SK-N-MC (cell line): Measurements from ENCODE around the gene TFAP2E.
A peak's percentile ranks its signal among the peaks of the same experiment; 100 is the strongest.

Experiments used
- EZH2 ChIP-seq: fragments of 200-600 bp; sonication (generic); IDR thresholded peaks from one replicate; pipeline ENCODE4 v1.6.1; 2017; ENCODE audit warnings: antibody characterized with exemption
- POLR2AphosphoS5 ChIP-seq: IDR thresholded peaks from 2 replicates; pipeline ENCODE4 v1.6.1; 2012; ENCODE audit warnings: mild to moderate bottlenecking, low read depth, low read length, borderline replicate concordance

GRCh38 chr1:35592991-35593769 lies 20.1 kb downstream of the TFAP2E start:
- TF ChIP-seq EZH2 (no peak), POLR2AphosphoS5 (peak; percentile 32; the same call in 1 of the 2 replicates)
